ENCODE measurements around the gene TIGIT.
"Not testable (repeated sequence)": the region's sequence is repeated elsewhere in the genome, so short reads cannot be mapped to it uniquely, and the experiment has no call there.

The TIGIT gene
- 0 to 0.16 (median 0) reads per million in 18 experiments for total RNA-seq

DNA sequence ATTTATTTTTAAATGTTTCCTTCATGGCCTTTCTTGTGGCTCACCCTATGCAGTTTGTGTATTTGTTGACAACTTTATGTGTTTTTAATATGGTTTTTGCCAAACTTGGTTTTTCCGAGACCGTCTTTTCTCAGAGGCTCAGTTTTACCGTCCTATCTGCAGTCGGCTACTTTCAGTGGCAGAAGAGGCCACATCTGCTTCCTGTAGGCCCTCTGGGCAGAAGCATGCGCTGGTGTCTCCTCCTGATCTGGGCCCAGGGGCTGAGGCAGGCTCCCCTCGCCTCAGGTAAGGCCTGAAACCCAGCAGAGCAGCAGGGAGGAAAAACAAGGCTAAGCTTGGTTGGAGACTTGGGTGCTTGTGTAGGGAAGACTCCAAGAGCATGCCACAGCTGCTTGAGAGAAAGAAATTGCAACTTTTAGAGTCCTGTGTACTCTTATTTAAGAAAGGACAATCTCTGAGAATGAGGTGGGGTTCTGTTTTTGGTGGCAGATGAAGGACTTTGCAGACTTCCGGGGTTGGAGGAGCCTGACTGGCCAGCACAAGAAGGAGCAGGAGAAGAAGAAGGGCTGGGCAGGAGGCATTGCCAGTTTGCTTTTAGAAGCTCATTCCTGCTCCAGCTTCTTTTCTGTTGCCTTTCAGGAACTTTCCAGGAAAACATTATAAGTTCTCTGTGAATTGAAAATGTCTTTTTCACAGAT, at the start of gene TIGIT:
TIGIT (plus strand) TSS at position 191 of the 698 bp plus-strand sequence; CDS start at position 225, 34 bp downstream.
- DNase-seq, result no peak

DNA sequence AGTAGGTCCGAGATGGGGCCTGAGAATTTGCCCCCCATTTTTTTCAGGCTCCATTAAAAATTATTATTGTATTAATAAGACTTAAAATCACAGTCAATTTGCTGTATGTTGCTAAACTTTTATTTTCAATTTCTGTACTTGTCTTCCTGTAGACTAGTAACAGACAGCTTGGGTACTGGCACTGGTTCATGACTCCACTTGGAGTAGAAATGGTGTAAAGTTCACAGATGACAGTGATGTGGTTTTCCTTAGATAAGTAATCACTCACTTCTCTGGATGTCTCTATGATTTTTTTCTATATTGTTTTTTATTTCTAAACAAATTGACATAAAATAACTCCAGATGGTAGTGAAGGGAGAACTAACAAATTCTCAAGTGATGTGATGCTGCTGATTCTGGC, 40.9 kb upstream of the TIGIT start:
- DNase-seq, result no peak

- DNase-seq, result no peak
Observed at GRCh38 chr3:114253505-114253904, 40.3 kb upstream of the TIGIT start.

DNA sequence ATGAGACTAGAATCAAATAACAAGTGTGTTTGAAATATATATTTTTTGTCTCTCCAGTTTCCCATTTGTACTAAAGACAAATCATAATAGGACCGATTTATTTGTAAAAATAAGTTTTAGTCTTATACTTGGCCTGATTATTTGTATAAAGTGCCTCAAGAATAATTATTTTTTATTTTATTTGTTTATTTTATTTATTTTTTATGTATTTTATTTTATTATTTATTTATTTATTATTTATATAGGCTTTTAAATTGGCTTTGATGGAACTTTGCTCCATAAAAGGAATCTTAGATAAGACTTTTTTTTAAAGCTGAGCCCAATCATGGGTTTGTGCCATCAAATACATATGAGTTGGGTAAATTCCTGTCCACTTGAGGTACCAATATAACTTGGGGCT, 34.3 kb upstream of the TIGIT start:
- DNase-seq, result no peak

DNA sequence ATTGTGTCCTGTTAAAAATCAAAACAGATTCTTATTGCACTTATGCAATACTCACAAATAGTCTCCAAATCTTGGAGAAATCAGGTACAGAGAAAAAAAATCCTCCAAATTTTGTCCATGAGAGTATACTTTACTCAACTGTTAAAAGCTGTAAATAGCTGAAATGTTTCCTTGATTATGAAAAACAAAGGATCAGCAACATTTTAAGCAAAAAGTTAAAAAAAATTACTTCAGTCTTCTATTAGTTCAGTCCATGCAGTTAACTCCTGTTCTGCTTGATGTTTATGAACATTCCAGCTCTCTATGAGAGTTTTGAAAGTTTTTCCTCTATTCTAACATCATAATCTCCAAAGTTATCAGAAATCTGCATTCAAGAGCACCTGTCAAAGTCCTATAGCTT, 33.7 kb upstream of the TIGIT start:
- DNase-seq, result no peak

GRCh38 chr3:114270019-114270418, 23.8 kb upstream of the TIGIT start:
- DNase-seq, result no peak

DNA sequence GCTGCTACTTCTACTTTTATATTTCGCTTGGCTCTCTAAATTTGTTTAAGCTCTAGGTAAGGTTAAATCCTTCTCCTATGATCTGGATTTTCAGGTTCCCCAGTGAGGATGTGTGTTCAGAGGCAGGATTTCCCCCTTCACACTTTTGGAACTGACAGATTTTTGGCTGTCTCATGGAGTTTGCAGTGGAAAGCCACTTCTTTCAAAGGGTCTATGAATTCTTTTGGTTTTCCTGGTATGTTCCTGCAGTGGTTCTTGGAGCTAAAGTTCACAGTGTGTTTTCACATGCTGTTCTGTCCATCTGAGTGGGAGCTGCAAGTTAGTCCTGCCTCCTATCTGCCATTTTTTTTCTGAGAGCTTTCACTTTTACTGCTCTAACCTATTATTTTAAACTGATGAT, 21.6 kb upstream of the TIGIT start:
- no peak for DNase-seq

DNA sequence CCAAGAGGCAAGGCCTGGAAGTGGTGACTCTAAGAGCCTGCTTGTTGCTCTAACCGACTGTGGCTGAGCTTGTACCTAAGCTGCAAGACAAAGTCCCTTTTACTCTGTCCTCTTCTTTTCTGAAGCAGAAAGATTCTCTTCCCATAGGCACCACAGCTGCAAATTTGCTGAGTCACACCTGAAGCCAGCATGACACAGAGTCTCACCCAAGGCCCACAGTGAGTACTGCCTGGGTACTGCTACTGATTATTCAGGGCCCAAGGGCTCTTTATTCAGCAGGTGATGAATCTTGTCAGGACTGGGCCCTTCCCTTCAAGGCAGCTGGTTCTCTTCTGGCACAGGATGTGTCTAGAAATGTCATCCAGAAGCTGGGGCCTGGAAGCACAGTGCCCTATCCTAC, 18.9 kb upstream of the TIGIT start:
- DNase-seq, result no peak

- not testable (repeated sequence) for DNase-seq
Observed at GRCh38 chr3:114276856-114277255, 17.0 kb upstream of the TIGIT start.

DNA sequence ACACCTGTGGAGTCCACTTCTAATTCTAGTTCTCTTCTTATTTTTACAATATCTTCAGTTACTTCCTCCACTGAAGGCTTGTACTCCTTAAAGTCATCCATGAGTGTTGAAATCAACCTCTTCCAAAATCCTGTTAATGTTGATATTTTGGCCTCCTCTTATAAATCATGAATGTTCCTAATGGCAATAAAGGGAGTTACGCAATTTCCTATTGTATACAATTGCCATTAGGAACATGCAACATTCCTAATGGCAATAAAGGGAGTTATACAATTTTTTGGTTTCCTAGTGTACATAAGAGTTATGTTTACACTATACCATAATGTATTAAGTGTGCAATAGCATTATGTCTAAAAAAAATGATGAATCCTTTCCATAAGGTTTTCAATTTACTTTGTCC, 9.2 kb upstream of the TIGIT start:
- no peak for DNase-seq

DNA sequence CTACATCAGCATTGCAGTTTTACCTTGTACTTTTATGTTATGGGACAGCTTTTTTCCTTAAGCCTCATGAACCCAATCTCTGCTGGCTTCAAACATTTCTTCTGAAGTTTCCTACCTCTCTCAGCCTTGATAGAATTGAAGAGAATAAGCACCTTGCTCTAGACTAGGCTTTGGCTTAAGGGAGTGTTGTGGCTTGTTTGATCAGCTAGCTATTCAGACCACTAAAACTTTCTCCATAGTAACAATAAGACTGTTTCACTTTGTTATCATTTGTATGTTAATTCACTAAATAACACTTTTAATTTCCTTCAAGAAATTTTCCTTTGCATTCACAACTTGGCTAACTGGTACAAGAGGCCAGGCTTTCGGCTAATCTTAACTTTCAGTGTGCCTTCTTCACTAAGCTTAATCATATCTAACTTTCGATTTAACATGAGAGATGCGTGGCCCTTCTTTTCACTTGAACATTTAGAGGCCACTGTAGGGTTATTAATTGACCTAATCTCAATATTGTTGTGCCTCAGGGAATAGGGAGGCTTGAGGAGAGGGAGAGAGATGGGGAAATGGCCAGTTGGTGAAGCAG, 8.1 kb upstream of the TIGIT start:
- no peak for DNase-seq

- DNase-seq, result no peak
Observed at GRCh38 chr3:114286266-114286665, 7.6 kb upstream of the TIGIT start.

- DNase-seq, result peak; percentile 38 to 42
Observed at GRCh38 chr3:114290911-114291901, 2.6 kb upstream of the TIGIT start.

DNA sequence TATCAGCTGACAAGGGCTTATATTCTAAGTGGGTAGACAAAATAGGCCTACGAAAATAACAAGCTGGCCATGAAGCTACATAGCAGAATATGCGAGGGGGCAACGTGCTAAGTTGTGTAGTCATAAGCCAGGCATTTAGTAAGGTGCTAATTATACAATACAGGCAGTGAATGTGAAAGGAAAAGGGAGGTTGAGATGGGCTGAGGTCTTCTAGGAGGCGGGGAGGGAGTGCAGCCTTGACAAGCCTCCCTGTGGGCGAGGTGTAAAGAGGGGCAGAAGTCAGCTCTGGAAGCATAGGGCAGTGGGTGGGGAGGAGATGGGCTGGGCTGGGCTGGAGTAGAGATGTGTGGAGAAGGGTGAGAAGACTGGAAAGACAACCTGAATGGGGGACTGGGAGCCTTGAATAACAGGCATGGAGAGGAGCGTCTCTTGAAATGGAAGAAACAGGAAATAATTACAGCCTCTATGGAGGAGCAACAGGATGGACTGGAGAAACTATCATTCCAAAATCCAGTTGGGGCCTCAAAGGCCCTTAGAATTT, 1.2 kb downstream of the TIGIT start:
- no peak for DNase-seq

- no peak for DNase-seq
Observed at GRCh38 chr3:114295946-114296345, 2.1 kb downstream of the TIGIT start.

DNA sequence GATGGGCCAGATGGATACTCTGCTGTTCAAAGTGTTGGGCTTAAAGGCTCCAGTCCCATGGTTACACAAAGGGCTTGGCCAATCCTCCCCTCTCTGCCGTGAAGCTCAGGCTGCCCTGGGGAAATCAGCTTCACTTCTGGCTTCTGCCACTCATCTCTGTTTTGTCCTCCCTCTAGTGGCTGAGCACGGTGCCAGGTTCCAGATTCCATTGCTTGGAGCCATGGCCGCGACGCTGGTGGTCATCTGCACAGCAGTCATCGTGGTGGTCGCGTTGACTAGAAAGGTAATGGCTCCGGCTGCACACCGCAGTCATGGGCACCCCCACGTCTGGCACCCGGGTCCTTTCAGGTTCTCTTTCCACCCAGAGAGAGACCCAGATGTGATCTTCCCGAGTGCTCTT, 5.6 kb downstream of the TIGIT start:
- peak in 1 of 2 donors; percentile 12 for DNase-seq

GRCh38 chr3:114299941-114300624, 6.3 kb downstream of the TIGIT start:
- DNase-seq, result no peak

- no peak for DNase-seq
Observed at GRCh38 chr3:114307222-114307830, 13.5 kb downstream of the TIGIT start.

- no peak for DNase-seq
Observed at GRCh38 chr3:114307832-114308231, 14.0 kb downstream of the TIGIT start.

GRCh38 chr3:114308377-114308776, 14.5 kb downstream of the TIGIT start:
- no peak for DNase-seq

- DNase-seq, result no peak
Observed at GRCh38 chr3:114308830-114309229, 15.0 kb downstream of the TIGIT start.

- no peak for DNase-seq
Observed at GRCh38 chr3:114310695-114311094, 16.9 kb downstream of the TIGIT start.
